HepG2 (cell line): Measurements from ENCODE around the gene SLC6A9. TPM values are rescaled to one million over a fixed set of nuclear protein-coding genes. Genes with fewer than 3 reads are reported as not detected.
A peak's percentile ranks its signal among the peaks of the same experiment; 100 is the strongest.

Experiments
- FLYWCH1 ChIP-seq: sonication (generic); formaldehyde crosslinking; IDR thresholded peaks from 2 replicates; pipeline ENCODE4 v1.8.1; 2023; ENCODE audit warnings: mild to moderate bottlenecking, missing genetic modification reagents
- GTF3A ChIP-seq: sonication (generic); formaldehyde crosslinking; conservative IDR thresholded peaks from 2 replicates; pipeline ENCODE4 v1.4.0; 2020; ENCODE audit warnings: mild to moderate bottlenecking, missing genetic modification reagents
- NAIF1 ChIP-seq: sonication (generic); formaldehyde crosslinking; IDR thresholded peaks from 2 replicates; pipeline ENCODE4 v1.5.0; 2020; ENCODE audit warnings: mild to moderate bottlenecking, missing genetic modification reagents, borderline replicate concordance
- NR2F6 ChIP-seq, 2 experiments: IDR thresholded peaks; 2 replicates each; pipeline ENCODE4 v1.6.1; 2016; ENCODE audit warnings: antibody characterized with exemption in 1 of 2, mild to moderate bottlenecking in 1 of 2
- U2AF2 ChIP-seq: fragments of 200-400 bp; formaldehyde crosslinking; IDR thresholded peaks from 2 replicates; pipeline ENCODE4 v1.6.1; 2017; ENCODE audit warnings: low read depth, mild to moderate bottlenecking, low read length
- WIZ ChIP-seq: sonication (generic); formaldehyde crosslinking; IDR thresholded peaks from 2 replicates; pipeline ENCODE4 v1.5.1; 2020; ENCODE audit warnings: mild to moderate bottlenecking, missing genetic modification reagents
- ZBTB38 ChIP-seq: sonication (generic); formaldehyde crosslinking; IDR thresholded peaks from 2 replicates; pipeline ENCODE4 v1.5.1; 2020; ENCODE audit warnings: mild to moderate bottlenecking, missing genetic modification reagents
- ZC3H4 ChIP-seq: sonication (generic); formaldehyde crosslinking; IDR thresholded peaks from 2 replicates; pipeline ENCODE4 v1.4.0; 2020; ENCODE audit warnings: missing genetic modification reagents, borderline replicate concordance
- ZHX2 ChIP-seq, 2 experiments: sonication (generic) in 1 of 2; formaldehyde crosslinking in 1 of 2; IDR thresholded peaks; 2 replicates each; pipeline versions ENCODE4 v1.6.1 to v1.9.0; 2014 to 2022; ENCODE audit warnings: antibody characterized with exemption in 1 of 2, borderline replicate concordance in 1 of 2, inconsistent platforms in 1 of 2, low read depth in 1 of 2, missing genetic modification reagents in 1 of 2
- ZKSCAN8 ChIP-seq: IDR thresholded peaks from 2 replicates; pipeline ENCODE4 v1.6.1; 2016; ENCODE audit warnings: borderline replicate concordance, missing genetic modification reagents, missing compliant biosample characterization
- ZNF10 ChIP-seq: sonication (generic); formaldehyde crosslinking; IDR thresholded peaks from 2 replicates; pipeline ENCODE4 v1.4.0; 2020; ENCODE audit warnings: mild to moderate bottlenecking, low read depth, missing genetic modification reagents, borderline replicate concordance
- ZNF138 ChIP-seq: sonication (generic); formaldehyde crosslinking; IDR thresholded peaks from 2 replicates; pipeline ENCODE4 v1.5.0; 2020; ENCODE audit warnings: mild to moderate bottlenecking, low read depth, missing genetic modification reagents
- ZNF143 ChIP-seq: sonication (generic); formaldehyde crosslinking; IDR thresholded peaks from 2 replicates; pipeline ENCODE4 v1.4.0; 2020; ENCODE audit warnings: missing genetic modification reagents
- ZNF251 ChIP-seq: sonication (generic); formaldehyde crosslinking; IDR thresholded peaks from 2 replicates; pipeline ENCODE4 v1.9.0; 2021; ENCODE audit warnings: mild to moderate bottlenecking, missing genetic modification reagents
- ZNF333 ChIP-seq: sonication (generic); formaldehyde crosslinking; IDR thresholded peaks from 2 replicates; pipeline ENCODE4 v1.4.0; 2020; ENCODE audit warnings: mild to moderate bottlenecking, missing genetic modification reagents, borderline replicate concordance
- ZNF432 ChIP-seq: sonication (generic); formaldehyde crosslinking; IDR thresholded peaks from 2 replicates; pipeline ENCODE4 v1.5.0; 2020; ENCODE audit warnings: missing genetic modification reagents, mild to moderate bottlenecking, borderline replicate concordance
- ZNF570 ChIP-seq: sonication (generic); formaldehyde crosslinking; IDR thresholded peaks from 2 replicates; pipeline ENCODE4 v1.4.0; 2020; ENCODE audit warnings: mild to moderate bottlenecking, missing genetic modification reagents, borderline replicate concordance
- ZNF710 ChIP-seq: sonication (generic); formaldehyde crosslinking; IDR thresholded peaks from 2 replicates; pipeline ENCODE4 v1.5.0; 2020; ENCODE audit warnings: mild to moderate bottlenecking, missing genetic modification reagents, borderline replicate concordance
- ZNF790 ChIP-seq: sonication (generic); formaldehyde crosslinking; IDR thresholded peaks from 2 replicates; pipeline ENCODE4 v1.8.0; 2022; ENCODE audit warnings: missing genetic modification reagents, mild to moderate bottlenecking, borderline replicate concordance
- ZNF841 ChIP-seq: sonication (generic); formaldehyde crosslinking; IDR thresholded peaks from 2 replicates; pipeline ENCODE4 v1.8.1; 2023; ENCODE audit warnings: missing genetic modification reagents, borderline replicate concordance
- ZSCAN20 ChIP-seq: sonication (generic); formaldehyde crosslinking; IDR thresholded peaks from 2 replicates; pipeline ENCODE4 v1.4.0; 2020; ENCODE audit warnings: missing genetic modification reagents, mild to moderate bottlenecking, borderline replicate concordance
- polyA plus RNA-seq, 8 experiments: library from polyadenylated mRNA; depleted of rRNA in 3 of 8; stranded (reverse) in 7 of 8; unstranded in 1 of 8; fragments of >200 nt; fragmentation: Illumina TruSeq in 4 of 8; extraction: Trizol in 4 of 8; gene quantifications; 2 replicates each; pipeline versions ENCODE4 v1.2.1 to v1.2.3, GENCODE V29; 2011 to 2016; ENCODE audit warnings: low read depth in 4 of 8, missing spikeins in 1 of 8, mixed read lengths in 1 of 8; ENCODE audit not compliant: insufficient read depth in 1 of 8
- total RNA-seq, 5 experiments: library from RNA; depleted of rRNA; stranded (reverse); fragments of >200 nt; fragmentation: Illumina TruSeq; extraction: Trizol; gene quantifications; 2 replicates each; pipeline ENCODE4 v1.2.3, GENCODE V29; 2016; ENCODE audit warnings: low read depth in 1 of 5

Gene SLC6A9
- total and polyA plus RNA-seq, 2 of the 13 experiments (the other 11 are each of a cell fraction or from before 2014, with no cell fraction given): 8.5 to 9.9 TPM

GRCh38 chr1:43974443-43975248 is 56.6 kb downstream of the SLC6A9 start, which contains the start of gene ATP6V0B (continued):
- TF ChIP-seq ZBTB38 (CRISPR knock-in tag) (peak; percentile 66; the same call in 1 of the 2 replicates), ZNF138 (peak; percentile 53; the same call in 1 of the 2 replicates), ZNF790 (CRISPR knock-in tag) (no peak), ZNF333 (CRISPR knock-in tag) (0 out of 2 replicates have a peak, but pooled peaks have one; percentile 29), ZNF432 (no peak; the same call in 1 of the 2 replicates), GTF3A (CRISPR knock-in tag) (no peak), ZNF251 (CRISPR knock-in tag) (no peak), WIZ (CRISPR knock-in tag) (no peak), ZNF710 (0 out of 2 replicates have a peak, but pooled peaks have one; percentile 50), NR2F6 (IDR thresholded peaks at IDR 0.05) (no peak), NR2F6 (CRISPR knock-in tag; IDR thresholded peaks at IDR 0.05) (peak; percentile 9; the same call in 1 of the 2 replicates), ZNF143 (CRISPR knock-in tag) (peak; percentile 97), ZSCAN20 (no peak), ZNF10 (CRISPR knock-in tag) (no peak), ZC3H4 (CRISPR knock-in tag) (no peak), ZNF841 (no peak), FLYWCH1 (CRISPR knock-in tag) (no peak), ZKSCAN8 (CRISPR knock-in tag) (no peak), NAIF1 (CRISPR knock-in tag) (peak; percentile 84; the same call in 1 of the 2 replicates), ZHX2 (IDR thresholded peaks at IDR 0.05; ENCODE audit: low read depth) (peak; percentile 67; the same call in 1 of the 2 replicates), ZHX2 (CRISPR knock-in tag; IDR thresholded peaks at IDR 0.05; ENCODE audit: borderline replicate concordance) (no peak), ZNF570 (CRISPR knock-in tag) (no peak), U2AF2 (no peak)
